Adrenal gland (tissue), 12 donors: Measurements from ENCODE around the gene MSH5. TPM values are rescaled to one million over a fixed set of nuclear protein-coding genes. Genes with fewer than 3 reads are reported as not detected.

Experiments
- DNase-seq, 7 donors: peaks; one replicate each; pipeline ENCODE4 v3.0.0-alpha.2; 2019 to 2020
- H3K27ac ChIP-seq, 5 donors: fragments of 200-600 bp; sonication (generic) in 4 of 5; 1 replicate in 3 of 5; 2 replicates in 2 of 5; pipeline versions ENCODE4 v1.5.1 to v1.8.0; 2016 to 2020; ENCODE audit warnings: mild to moderate bottlenecking in 1 of 5
- H3K27me3 ChIP-seq: fragments of 200-600 bp; 2 replicates; pipeline ENCODE4 v1.8.0; 2021
- H3K36me3 ChIP-seq, 2 donors: fragments of 200-600 bp; replicated peaks in 1 of 2; 1 replicate in 1 of 2; 2 replicates in 1 of 2; pipeline versions ENCODE4 v1.5.1 to v1.8.0; 2018 to 2022
- H3K4me1 ChIP-seq, 2 donors: fragments of 200-600 bp; replicated peaks in 1 of 2; 1 replicate in 1 of 2; 2 replicates in 1 of 2; pipeline versions ENCODE4 v1.5.1 to v1.8.0; 2018 to 2021
- H3K4me3 ChIP-seq, 4 donors: fragments of 200-600 bp; sonication (generic) in 3 of 4; one replicate each; pipeline ENCODE4 v1.5.1; 2016 to 2018
- H3K9me3 ChIP-seq, 3 donors: fragments of 200-600 bp; sonication (generic) in 1 of 3; replicated peaks in 1 of 3; 1 replicate in 2 of 3; 2 replicates in 1 of 3; pipeline versions ENCODE4 v1.5.1 to v1.8.0; 2016 to 2021
- POLR2A ChIP-seq, 2 donors: fragments of 450-650 bp; IDR thresholded peaks; one replicate each; pipeline ENCODE4 v1.6.1; 2017; ENCODE audit warnings: antibody characterized with exemption in 2 of 2, mild to moderate bottlenecking in 2 of 2, moderate library complexity in 1 of 2
- WGBS, 4 donors: extraction: QIAGEN DNeasy Blood & Tissue Kit in 2 of 4; methylation state at CpG; one replicate each; pipeline versions ENCODE4 v1.1.5 to v1.1.7; 2013 to 2017; 5-methylcytosine and 5-hydroxymethylcytosine counted together
- intact Hi-C, 2 donors: fragments of 100-400 bp; cut with DNase I; formaldehyde crosslinking; loops; one replicate each; pipeline versions ENCODE4 v1.14.1 to v1.15.0; 2022 to 2023
- polyA plus RNA-seq, 3 donors: library from polyadenylated mRNA; stranded (reverse); fragments of 200-250 nt in 2 of 3; fragments of 350-450 nt in 1 of 3; fragmentation: Illumina TruSeq in 1 of 3; extraction: RNeasy Lipid Tissue Mini Kit (QIAGEN cat#74804) in 1 of 3; gene quantifications; one replicate each; pipeline ENCODE4 v1.2.3, GENCODE V29; 2013 to 2014
- total RNA-seq, 9 donors: library from RNA; depleted of rRNA in 4 of 9; stranded (reverse); fragments of >200 nt in 4 of 9; fragments of 120-200 nt in 1 of 9; fragmentation: NEBNext Ultra II Directional in 1 of 9; extraction: Animal tissue kit (Norgen Biotek cat#: 25700) in 1 of 9; gene quantifications; one replicate each; pipeline versions ENCODE4 v1.1.0 to v1.2.4, GENCODE V29; 2013 to 2023
- TF ChIP-seq, protein P1 (sequence below), 6 experiments: fragments of 450-650 bp in 4 of 6; fragments of 200-600 bp in 2 of 6; sonication (generic) in 1 of 6; IDR thresholded peaks; 1 replicate in 5 of 6; 2 replicates in 1 of 6; pipeline versions ENCODE4 v1.5.1 to v1.8.0; 2016 to 2021; ENCODE audit warnings: antibody characterized with exemption in 6 of 6, mild to moderate bottlenecking in 2 of 6, moderate library complexity in 1 of 6
- donor health status: healthy with polysubstance abuse.
- donor health status: Bipolar disorder and iron deficiency.
- donor health status: DM: yes; HTN: yes; CAD: no.
- donor health status: DM: no; HTN: no; CAD: no.
- donor health status: DM: no; HTN: no; CAD: no.
- donor health status: DM: yes; HTN: yes; CAD: no.

The MSH5 gene
- total and polyA plus RNA-seq, 12 donors, result 3.0 to 24.5 (median 6.4) TPM

DNA sequence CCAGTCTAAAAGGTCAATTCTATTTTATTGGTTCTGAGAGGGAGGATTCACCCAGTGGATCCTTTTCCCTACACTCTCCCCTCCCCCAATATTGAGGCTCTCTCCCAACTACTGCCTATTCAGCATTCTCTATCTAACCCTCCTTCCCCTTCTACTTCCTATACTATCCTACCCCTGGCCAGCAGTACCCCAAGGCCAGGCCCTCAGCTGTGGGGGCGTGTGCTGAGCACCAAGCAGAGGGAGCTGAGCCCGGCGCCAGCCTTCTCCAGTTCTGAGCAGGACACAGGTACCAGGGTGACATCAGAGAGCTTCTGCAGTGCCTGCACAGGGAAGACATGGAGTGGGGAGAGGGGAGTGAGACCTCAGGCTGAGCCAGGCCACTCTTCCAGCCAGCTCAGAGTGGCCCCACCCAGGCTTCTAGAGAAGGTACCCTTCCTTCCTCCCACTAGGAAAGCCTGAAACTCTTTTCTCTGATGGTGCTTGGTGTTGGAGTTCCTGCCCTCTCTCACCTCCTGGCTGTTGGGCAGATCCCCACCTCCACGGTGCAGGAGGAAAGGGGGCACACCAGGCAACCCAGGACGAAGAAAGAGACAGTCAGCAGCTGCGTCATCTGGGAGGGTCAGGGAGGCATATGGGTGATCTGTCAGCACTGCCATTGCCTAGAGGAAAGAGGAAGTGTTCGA lies 12.6 kb upstream of the MSH5 start:
- WGBS, 4 donors, result 72 to 84% (median 77%) methylated on average over 3 to 7 of the region's 7 CpGs
- Histone ChIP-seq H3K9me3 (no peaks in the 10 kb centered on the region), H3K36me3 (peaks cover 0 to 19% of the 10 kb centered on the region in 2 donors), H3K4me3 (no peak overlapping the region), H3K4me1 (peaks cover 6 to 39% of the 10 kb centered on the region in 2 donors), H3K27me3 (no peaks in the 10 kb centered on the region), H3K27ac (peak overlapping the region in 4 of 5 donors; percentile 26 to 93 (median 66))
- peak in 5 of 7 donors; percentile 37 to 69 (median 43) for DNase-seq
- no peak for TF ChIP-seq POLR2A (IDR thresholded peaks at IDR 0.05)
- TF ChIP-seq, protein P1, sequence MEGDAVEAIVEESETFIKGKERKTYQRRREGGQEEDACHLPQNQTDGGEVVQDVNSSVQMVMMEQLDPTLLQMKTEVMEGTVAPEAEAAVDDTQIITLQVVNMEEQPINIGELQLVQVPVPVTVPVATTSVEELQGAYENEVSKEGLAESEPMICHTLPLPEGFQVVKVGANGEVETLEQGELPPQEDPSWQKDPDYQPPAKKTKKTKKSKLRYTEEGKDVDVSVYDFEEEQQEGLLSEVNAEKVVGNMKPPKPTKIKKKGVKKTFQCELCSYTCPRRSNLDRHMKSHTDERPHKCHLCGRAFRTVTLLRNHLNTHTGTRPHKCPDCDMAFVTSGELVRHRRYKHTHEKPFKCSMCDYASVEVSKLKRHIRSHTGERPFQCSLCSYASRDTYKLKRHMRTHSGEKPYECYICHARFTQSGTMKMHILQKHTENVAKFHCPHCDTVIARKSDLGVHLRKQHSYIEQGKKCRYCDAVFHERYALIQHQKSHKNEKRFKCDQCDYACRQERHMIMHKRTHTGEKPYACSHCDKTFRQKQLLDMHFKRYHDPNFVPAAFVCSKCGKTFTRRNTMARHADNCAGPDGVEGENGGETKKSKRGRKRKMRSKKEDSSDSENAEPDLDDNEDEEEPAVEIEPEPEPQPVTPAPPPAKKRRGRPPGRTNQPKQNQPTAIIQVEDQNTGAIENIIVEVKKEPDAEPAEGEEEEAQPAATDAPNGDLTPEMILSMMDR (IDR thresholded peaks at IDR 0.05), result no peak
- intact Hi-C loops, result no loop called here

GRCh38 chr6:31727717-31728671 lies 11.8 kb upstream of the MSH5 start:
- no peaks in the 10 kb centered on the region for H3K27me3 ChIP-seq
- H3K27ac ChIP-seq, result peak overlapping the region in 3 of 5 donors; percentile 58 to 93 (median 86)
- TF ChIP-seq, protein P1 (IDR thresholded peaks at IDR 0.05), result no peak
- no peak for TF ChIP-seq POLR2A (IDR thresholded peaks at IDR 0.05)
- peak overlapping the region in 1 of 4 donors; percentile 78 for H3K4me3 ChIP-seq
- H3K4me1 ChIP-seq, result peaks cover 6 to 47% of the 10 kb centered on the region in 2 donors
- no peaks in the 10 kb centered on the region for H3K9me3 ChIP-seq
- 75 to 83% (median 79%) methylated on average over 32 to 41 of the region's 41 CpGs for WGBS, 4 donors
- H3K36me3 ChIP-seq, result peaks cover 0 to 27% of the 10 kb centered on the region in 2 donors
- peak in 1 of 7 donors; percentile 35 for DNase-seq
- intact Hi-C loops, result no loop called here

- peak within 1 kb of the TSS; percentile 50 to 93 (median 61) for H3K27ac ChIP-seq
- H3K9me3 ChIP-seq, result no peaks in the 10 kb centered on the region
- TF ChIP-seq POLR2A (IDR thresholded peaks at IDR 0.05), result no peak
- TF ChIP-seq, protein P1 (IDR thresholded peaks at IDR 0.05), result no peak
- peaks cover 0 to 36% of the 10 kb centered on the region in 2 donors for H3K36me3 ChIP-seq
- H3K4me1 ChIP-seq, result peaks cover 6 to 56% of the 10 kb centered on the region in 2 donors
- no peaks in the 10 kb centered on the region for H3K27me3 ChIP-seq
- 20 to 24% (median 22%) methylated on average over 27 to 36 of the region's 36 CpGs for WGBS, 4 donors
- intact Hi-C loops, result no loop called here
- peak within 1 kb of the TSS in 3 of 4 donors; percentile 43 to 78 (median 51) for H3K4me3 ChIP-seq
- DNase-seq, result peak in 2 of 7 donors; percentile 37 to 47
Measured at GRCh38 chr6:31728767-31729514, 10.9 kb upstream of the MSH5 start, which contains the start of gene DDAH2. TSS of gene DDAH2 (minus strand) at chr6:31729299. CDS start at chr6:31729161, 138 bp downstream.
